Activated CD4-positive, alpha-beta memory T cell treated with anti-CD3 and anti-CD28 coated beads, Interleukin-2, amount 10 ng/mL, durations not matched to agents 7 days and 5 days (primary cell): ENCODE measurements around the gene ADPGK. TPM values are rescaled to one million over a fixed set of nuclear protein-coding genes. Genes with fewer than 3 reads are reported as not detected.
"Not testable (repeated sequence)": the region's sequence is repeated elsewhere in the genome, so short reads cannot be mapped to it uniquely, and the experiment has no call there.

Experiments used
- CTCF ChIA-PET: fragments of 350-600 bp; sonication (Branson Sonifier 250); formaldehyde crosslinking; loops from one replicate; lab custom pipeline; 2021; ENCODE audit warnings: antibody characterized with exemption, inconsistent platforms; lab: Charles Lee
- POLR2A ChIA-PET: fragments of 350-600 bp; sonication (Branson Sonifier 250); formaldehyde crosslinking; loops from one replicate; lab custom pipeline; 2021; ENCODE audit warnings: antibody characterized with exemption; lab: Charles Lee
- DNase-seq: peaks from one replicate; pipeline ENCODE4 v3.0.0-alpha.2; 2020
- H3K27ac Mint-ChIP-seq: one replicate; pipeline ENCODE4 v1.8.0; 2021; ENCODE audit warnings: mild to moderate bottlenecking, mixed read lengths
- H3K27me3 Mint-ChIP-seq: one replicate; pipeline ENCODE4 v1.8.0; 2021; ENCODE audit warnings: mixed read lengths
- H3K36me3 Mint-ChIP-seq: one replicate; pipeline ENCODE4 v1.8.0; 2021; ENCODE audit warnings: low read depth, mixed read lengths
- H3K4me1 Mint-ChIP-seq: one replicate; pipeline ENCODE4 v1.8.0; 2021; ENCODE audit warnings: mixed read lengths
- H3K4me3 Mint-ChIP-seq: one replicate; pipeline ENCODE4 v1.8.0; 2021; ENCODE audit warnings: mild to moderate bottlenecking, mixed read lengths
- H3K9me3 Mint-ChIP-seq: one replicate; pipeline ENCODE4 v1.8.0; 2021; ENCODE audit warnings: mixed read lengths
- total RNA-seq, 2 experiments: library from RNA; stranded (reverse); gene quantifications; one replicate each; pipeline ENCODE4 v1.2.3, GENCODE V29; 2021

Gene ADPGK
- total RNA-seq, 2 experiments from 2014 or later, result 83.6 to 84.7 TPM

GRCh38 chr15:72733941-72734738 is 49.4 kb downstream of the ADPGK start:
- Mint-ChIP-seq H3K27me3 (no peaks in the 10 kb centered on the region), H3K9me3 (peaks cover 3% of the 10 kb centered on the region), H3K4me3 (no peak overlapping the region), H3K4me1 (peaks cover 32% of the 10 kb centered on the region), H3K27ac (no peak overlapping the region), H3K36me3 (peaks cover 60% of the 10 kb centered on the region)
- ChIA-PET CTCF (interaction anchor here (1.4 to 7.8 kb wide), 2 partner anchors 11 to 63 kb away, joined by 3 to 39 read pairs; no protein-coding TSS in a partner anchor), POLR2A (interaction anchor here (0.8 to 1.2 kb wide), 3 partner anchors 10 to 49 kb away, joined by 3 to 4 read pairs (median 3); partner anchors contain the start of gene ADPGK)
- DNase-seq, result no peak

- H3K9me3 Mint-ChIP-seq, result no peaks in the 10 kb centered on the region
- H3K36me3 Mint-ChIP-seq, result peaks cover 47% of the 10 kb centered on the region
- H3K27ac Mint-ChIP-seq, result no peak overlapping the region
- no peak overlapping the region for H3K4me3 Mint-ChIP-seq
- peaks cover 20% of the 10 kb centered on the region for H3K4me1 Mint-ChIP-seq
- ChIA-PET POLR2A (interaction anchor here (1.5 kb wide), 1 partner anchor 50 kb away, joined by 4 read pairs; no protein-coding TSS in a partner anchor), CTCF (interaction anchor here (1.2 to 7.8 kb wide), 4 partner anchors 10 to 20 kb away, joined by 3 to 39 read pairs (median 4); no protein-coding TSS in a partner anchor)
- H3K27me3 Mint-ChIP-seq, result no peaks in the 10 kb centered on the region
- no peak for DNase-seq
Observed at GRCh38 chr15:72732516-72732915, 51.0 kb downstream of the ADPGK start.

GRCh38 chr15:72732086-72732485 is 51.5 kb downstream of the ADPGK start:
- ChIA-PET CTCF (interaction anchor here (1.2 to 7.8 kb wide), 4 partner anchors 9 to 20 kb away, joined by 3 to 39 read pairs (median 4); no protein-coding TSS in a partner anchor), POLR2A (interaction anchor here (1.5 kb wide), 1 partner anchor 50 kb away, joined by 4 read pairs; no protein-coding TSS in a partner anchor)
- no peak overlapping the region for H3K27ac Mint-ChIP-seq
- peaks cover 17% of the 10 kb centered on the region for H3K4me1 Mint-ChIP-seq
- H3K9me3 Mint-ChIP-seq, result no peaks in the 10 kb centered on the region
- no peaks in the 10 kb centered on the region for H3K27me3 Mint-ChIP-seq
- peaks cover 42% of the 10 kb centered on the region for H3K36me3 Mint-ChIP-seq
- DNase-seq, result no peak
- H3K4me3 Mint-ChIP-seq, result no peak overlapping the region

- Mint-ChIP-seq H3K27me3 (no peaks in the 10 kb centered on the region), H3K4me1 (peaks cover 5% of the 10 kb centered on the region), H3K27ac (no peak overlapping the region), H3K36me3 (peaks cover 16% of the 10 kb centered on the region), H3K9me3 (no peaks in the 10 kb centered on the region), H3K4me3 (no peak overlapping the region)
- CTCF ChIA-PET, result no interaction called here
- DNase-seq, result no peak
- POLR2A ChIA-PET, result interaction anchor here (2.2 kb wide), 1 partner anchor 11 kb away, joined by 7 read pairs; no protein-coding TSS in a partner anchor
Observed at GRCh38 chr15:72728821-72729220, 54.7 kb downstream of the ADPGK start.

GRCh38 chr15:72728249-72728648 is 55.3 kb downstream of the ADPGK start:
- ChIA-PET CTCF (interaction anchor here (1.4 kb wide), 1 partner anchor 12 kb away, joined by 3 read pairs; no protein-coding TSS in a partner anchor), POLR2A (interaction anchor here (2.2 kb wide), 1 partner anchor 12 kb away, joined by 7 read pairs; no protein-coding TSS in a partner anchor)
- H3K4me3 Mint-ChIP-seq, H3K27me3 Mint-ChIP-seq, DNase-seq, H3K9me3 Mint-ChIP-seq, H3K4me1 Mint-ChIP-seq, H3K27ac Mint-ChIP-seq: not testable (repeated sequence)
- H3K36me3 Mint-ChIP-seq, result peaks cover 11% of the 10 kb centered on the region

- H3K4me1 Mint-ChIP-seq, result peaks cover 1% of the 10 kb centered on the region
- no peak overlapping the region for H3K27ac Mint-ChIP-seq
- ChIA-PET CTCF (interaction anchor here (1.4 kb wide), 1 partner anchor 13 kb away, joined by 3 read pairs; no protein-coding TSS in a partner anchor), POLR2A (interaction anchor here (1.2 kb wide), 1 partner anchor 9 kb away, joined by 3 read pairs; no protein-coding TSS in a partner anchor)
- no peaks in the 10 kb centered on the region for H3K27me3 Mint-ChIP-seq
- DNase-seq, result no peak
- peaks cover 6% of the 10 kb centered on the region for H3K36me3 Mint-ChIP-seq
- H3K9me3 Mint-ChIP-seq, result no peaks in the 10 kb centered on the region
- no peak overlapping the region for H3K4me3 Mint-ChIP-seq
Observed at GRCh38 chr15:72727154-72727553, 56.4 kb downstream of the ADPGK start.

GRCh38 chr15:72725851-72726250 is 57.7 kb downstream of the ADPGK start:
- H3K9me3 Mint-ChIP-seq, H3K27ac Mint-ChIP-seq, H3K4me3 Mint-ChIP-seq, H3K36me3 Mint-ChIP-seq, H3K27me3 Mint-ChIP-seq, CTCF ChIA-PET, DNase-seq, POLR2A ChIA-PET, H3K4me1 Mint-ChIP-seq: not testable (repeated sequence)

GRCh38 chr15:72725446-72725845 is 58.1 kb downstream of the ADPGK start:
- H3K36me3 Mint-ChIP-seq, result no peaks in the 10 kb centered on the region
- CTCF ChIA-PET, result no interaction called here
- no peak overlapping the region for H3K4me3 Mint-ChIP-seq
- no peaks in the 10 kb centered on the region for H3K27me3 Mint-ChIP-seq
- H3K27ac Mint-ChIP-seq, result no peak overlapping the region
- H3K9me3 Mint-ChIP-seq, result no peaks in the 10 kb centered on the region
- DNase-seq, result no peak
- H3K4me1 Mint-ChIP-seq, result peaks cover 1% of the 10 kb centered on the region
- POLR2A ChIA-PET, result no interaction called here

- Mint-ChIP-seq H3K4me1 (peaks cover 1% of the 10 kb centered on the region), H3K9me3 (no peaks in the 10 kb centered on the region), H3K4me3 (no peak overlapping the region), H3K27me3 (no peaks in the 10 kb centered on the region), H3K27ac (no peak overlapping the region), H3K36me3 (no peaks in the 10 kb centered on the region)
- DNase-seq, result no peak
- CTCF ChIA-PET, result interaction anchor here (0.5 to 3.6 kb wide), 4 partner anchors 10 to 973 kb away, joined by 3 to 39 read pairs (median 4); no protein-coding TSS in a partner anchor
- POLR2A ChIA-PET, result interaction anchor here (1.1 kb wide), 1 partner anchor 11 kb away, joined by 3 read pairs; no protein-coding TSS in a partner anchor
Observed at GRCh38 chr15:72724028-72724427, 59.5 kb downstream of the ADPGK start.

- Mint-ChIP-seq H3K4me3 (no peak overlapping the region), H3K4me1 (peaks cover 1% of the 10 kb centered on the region), H3K9me3 (no peaks in the 10 kb centered on the region), H3K27me3 (no peaks in the 10 kb centered on the region), H3K36me3 (peaks cover 9% of the 10 kb centered on the region), H3K27ac (no peak overlapping the region)
- peak; percentile 77 for DNase-seq
- POLR2A ChIA-PET, result interaction anchor here (0.7 to 1.5 kb wide), 4 partner anchors 26 to 63 kb away, joined by 3 to 4 read pairs (median 4); partner anchors contain the start of gene ADPGK
- CTCF ChIA-PET, result interaction anchor here (0.5 to 3.6 kb wide), 40 partner anchors 8 to 552 kb away, joined by 3 to 39 read pairs (median 4); partner anchors contain the start of genes BBS4 and HIGD2B
Observed at GRCh38 chr15:72722071-72722696, 61.4 kb downstream of the ADPGK start.

- POLR2A ChIA-PET, H3K27ac Mint-ChIP-seq, H3K4me3 Mint-ChIP-seq, H3K4me1 Mint-ChIP-seq, CTCF ChIA-PET, H3K9me3 Mint-ChIP-seq, H3K27me3 Mint-ChIP-seq, H3K36me3 Mint-ChIP-seq, DNase-seq: not testable (repeated sequence)
Observed at GRCh38 chr15:72708551-72709303, 74.8 kb downstream of the ADPGK start.

- POLR2A ChIA-PET, result no interaction called here
- H3K27me3 Mint-ChIP-seq, result no peaks in the 10 kb centered on the region
- H3K36me3 Mint-ChIP-seq, result no peaks in the 10 kb centered on the region
- H3K27ac Mint-ChIP-seq, result no peak overlapping the region
- CTCF ChIA-PET, result interaction anchor here (1.3 to 2.8 kb wide), 2 partner anchors 11 to 16 kb away, joined by 3 to 13 read pairs; no protein-coding TSS in a partner anchor
- no peak overlapping the region for H3K4me3 Mint-ChIP-seq
- H3K9me3 Mint-ChIP-seq, result no peaks in the 10 kb centered on the region
- peaks cover 1% of the 10 kb centered on the region for H3K4me1 Mint-ChIP-seq
- no peak for DNase-seq
Observed at GRCh38 chr15:72706266-72706665, 77.3 kb downstream of the ADPGK start.
